HG03432 (cell line): ENCODE data around the gene CCDC146.
"Not testable (repeated sequence)": the region's sequence is repeated elsewhere in the genome, so short reads cannot be mapped to it uniquely, and the experiment has no call there.

ENCODE experiments used
- ATAC-seq: cut with Tn5 transposase; IDR thresholded peaks from one replicate; pipeline ENCODE4 v1.9.1; 2021; ENCODE audit warnings: mild to moderate bottlenecking, moderate library complexity; ENCODE audit not compliant: unreplicated experiment

Gene CCDC146

DNA sequence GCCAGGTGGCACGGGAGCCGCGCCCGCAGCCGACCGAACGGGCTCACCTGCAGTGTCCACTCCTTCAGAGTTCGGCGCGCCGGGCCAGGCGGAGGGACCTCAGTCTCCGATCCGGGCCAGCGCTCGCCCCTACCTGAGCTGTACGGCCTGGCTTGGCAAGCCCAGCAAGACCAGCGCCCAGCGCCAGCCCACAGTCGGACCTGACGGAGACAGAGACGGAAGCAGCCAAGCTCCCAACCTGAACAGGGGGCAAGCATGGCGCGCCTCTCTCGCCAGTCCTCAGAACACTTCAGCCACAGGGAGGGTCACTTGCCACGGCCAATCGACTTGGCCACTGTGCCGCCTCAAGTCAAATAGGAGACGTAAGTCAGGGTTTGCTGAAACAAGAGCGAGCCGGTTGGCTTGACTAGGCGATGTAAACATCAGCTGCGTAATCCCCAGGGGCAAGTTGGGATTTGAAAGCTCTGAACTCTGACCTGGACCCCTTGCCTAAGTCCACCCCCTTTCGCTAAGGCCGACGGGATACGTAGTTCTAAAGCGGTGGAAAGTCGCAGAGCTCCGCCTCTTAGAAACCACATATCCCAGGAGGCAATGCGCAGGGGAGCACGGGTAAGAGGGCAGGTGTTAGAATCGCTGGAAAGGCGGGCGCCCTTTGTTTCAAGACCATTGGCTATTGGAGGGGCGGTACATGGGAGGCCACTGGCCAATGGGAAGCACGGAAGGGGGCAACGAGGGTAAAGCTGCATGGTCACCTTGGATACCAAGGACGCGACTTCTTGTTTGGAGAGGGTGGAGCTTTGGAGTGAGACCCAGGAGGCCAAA, at the start of gene CCDC146:
Gene CCDC146, plus strand, starts transcription at position 756 of the 822 bp plus-strand sequence. CDS start 45,054 bp downstream, outside the sequence.
- ATAC-seq, result peak; percentile 98

DNA sequence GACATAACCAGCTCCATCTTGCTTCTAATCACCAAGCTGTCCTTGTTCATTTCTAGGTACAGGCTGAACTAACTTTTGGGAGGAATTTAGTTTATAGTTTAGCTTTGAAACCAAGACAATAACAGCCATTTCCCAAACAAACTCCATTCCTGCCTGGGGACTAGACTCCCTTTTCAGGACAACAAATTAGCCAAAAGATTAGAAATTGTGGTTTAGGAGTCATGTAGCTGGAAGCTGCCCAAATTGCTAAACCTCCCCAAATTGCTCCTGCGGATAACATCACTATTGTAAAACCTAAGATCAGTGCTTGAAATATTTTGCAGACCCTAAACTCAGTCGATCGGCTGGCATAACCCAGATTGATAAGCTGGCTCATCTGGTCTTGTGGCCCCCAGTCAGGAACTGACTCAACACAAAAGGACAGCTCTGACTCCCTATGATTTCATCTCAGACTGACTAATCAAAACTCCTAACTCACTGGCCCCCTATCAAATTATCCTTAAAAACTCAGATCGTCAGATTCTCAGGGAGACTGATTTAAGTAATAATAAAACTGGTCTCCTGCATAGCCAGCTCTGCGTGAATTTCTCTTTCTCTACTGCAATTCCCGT, 47.5 kb upstream of the CCDC146 start:
- ATAC-seq, result not testable (repeated sequence)

GRCh38 chr7:77077060-77077459, 45.4 kb upstream of the CCDC146 start:
- ATAC-seq, result not testable (repeated sequence)

- not testable (repeated sequence) for ATAC-seq
Measured at GRCh38 chr7:77079112-77079511, 43.3 kb upstream of the CCDC146 start.

DNA sequence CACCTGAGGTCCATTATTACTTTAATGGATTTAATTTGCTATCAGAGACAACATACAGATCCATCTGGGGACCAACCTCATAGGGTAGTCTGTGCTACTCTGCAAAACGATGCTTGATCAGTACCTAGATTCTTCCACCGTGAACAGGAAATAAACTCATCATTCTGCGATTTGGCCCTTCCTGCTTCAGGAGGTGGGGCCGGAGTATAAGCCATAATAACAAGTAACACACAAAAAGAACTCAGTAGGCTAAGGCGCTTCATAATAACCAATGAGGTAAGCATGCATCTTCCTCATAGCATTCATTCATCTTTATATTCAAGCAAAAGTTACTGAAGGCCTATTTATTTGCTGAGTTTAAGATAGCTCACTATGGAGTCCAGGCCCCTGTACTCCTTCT, 42.8 kb upstream of the CCDC146 start:
- ATAC-seq, result not testable (repeated sequence)

GRCh38 chr7:77080236-77080635, 42.2 kb upstream of the CCDC146 start:
- not testable (repeated sequence) for ATAC-seq

DNA sequence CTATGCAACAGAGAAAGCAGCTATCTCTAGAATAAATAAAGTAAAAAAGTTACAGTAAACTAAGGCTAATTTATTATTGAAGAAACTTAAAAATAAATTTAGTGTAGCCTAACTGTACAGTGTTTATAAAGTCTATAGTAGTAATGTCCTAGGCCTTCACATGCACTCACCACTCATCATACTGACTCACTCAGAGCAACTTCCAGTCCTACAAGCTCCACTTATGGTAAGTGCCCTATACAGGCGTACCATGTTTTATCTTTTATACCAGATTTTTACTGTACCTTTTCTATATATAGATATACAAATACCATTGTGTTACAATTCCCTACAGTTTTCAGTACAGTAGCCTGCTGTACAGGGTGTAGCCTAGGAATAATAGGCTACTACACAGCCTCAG, 40.2 kb upstream of the CCDC146 start:
- ATAC-seq, result not testable (repeated sequence)

DNA sequence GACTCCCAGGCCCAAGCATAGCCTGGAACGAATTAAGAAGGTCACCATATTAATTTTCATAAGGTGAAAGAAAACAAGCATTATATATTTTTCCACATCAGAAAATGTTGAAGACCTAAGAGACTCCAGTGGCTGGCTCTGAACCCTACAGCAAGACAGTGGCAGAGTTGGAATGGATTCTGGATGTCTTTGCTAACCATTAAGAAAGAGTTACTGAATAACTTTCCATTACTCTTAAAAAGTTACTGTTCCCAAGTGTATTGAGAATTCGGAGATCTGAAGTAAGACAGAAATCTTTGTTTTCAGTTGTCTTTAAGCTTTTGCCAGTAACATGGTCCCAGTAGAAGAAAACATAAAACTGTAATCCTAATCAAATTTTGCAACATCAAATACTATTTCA, 30.1 kb upstream of the CCDC146 start:
- ATAC-seq, result not testable (repeated sequence)

DNA sequence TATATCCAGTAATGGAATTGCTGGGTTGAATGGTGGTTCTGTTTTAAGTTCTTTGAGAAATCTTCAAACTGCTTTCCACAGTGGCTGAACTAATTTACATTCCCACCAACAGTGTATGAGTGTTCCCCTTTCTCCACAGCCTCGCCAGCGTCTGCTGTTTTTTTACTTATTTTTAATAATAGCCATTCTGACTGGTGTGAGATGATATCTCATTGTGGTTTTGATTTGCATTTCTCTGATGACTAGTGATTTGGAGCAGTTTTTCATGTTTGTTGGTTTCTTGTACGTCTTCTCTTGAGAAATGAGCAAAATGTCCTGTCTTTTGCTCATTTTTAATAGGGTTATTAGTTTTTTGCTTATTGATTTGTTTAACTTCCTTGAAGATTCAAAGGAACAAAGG, 21.9 kb upstream of the CCDC146 start:
- not testable (repeated sequence) for ATAC-seq

GRCh38 chr7:77101187-77101586, 21.2 kb upstream of the CCDC146 start:
- ATAC-seq, result not testable (repeated sequence)

GRCh38 chr7:77102671-77103070, 19.7 kb upstream of the CCDC146 start:
- ATAC-seq, result not testable (repeated sequence)

DNA sequence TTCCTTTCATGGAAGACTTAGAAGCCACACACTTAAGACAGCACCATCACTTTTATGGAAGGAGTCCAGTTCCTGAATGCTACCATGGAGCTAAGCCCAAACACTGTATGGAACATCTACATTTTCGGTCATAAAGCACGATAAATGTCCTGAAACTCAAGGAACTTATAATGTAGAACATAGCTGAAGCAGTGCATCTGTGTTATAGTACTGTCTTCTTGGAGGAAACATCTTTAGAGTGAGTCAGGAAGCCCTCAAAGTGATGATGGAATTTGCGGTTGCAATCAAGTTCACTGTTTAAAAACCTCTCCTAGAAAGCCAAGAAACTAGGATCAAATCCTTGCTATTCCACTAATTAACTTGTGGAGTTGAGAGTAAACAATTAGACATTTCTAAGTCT, 16.5 kb upstream of the CCDC146 start:
- ATAC-seq, result not testable (repeated sequence)

DNA sequence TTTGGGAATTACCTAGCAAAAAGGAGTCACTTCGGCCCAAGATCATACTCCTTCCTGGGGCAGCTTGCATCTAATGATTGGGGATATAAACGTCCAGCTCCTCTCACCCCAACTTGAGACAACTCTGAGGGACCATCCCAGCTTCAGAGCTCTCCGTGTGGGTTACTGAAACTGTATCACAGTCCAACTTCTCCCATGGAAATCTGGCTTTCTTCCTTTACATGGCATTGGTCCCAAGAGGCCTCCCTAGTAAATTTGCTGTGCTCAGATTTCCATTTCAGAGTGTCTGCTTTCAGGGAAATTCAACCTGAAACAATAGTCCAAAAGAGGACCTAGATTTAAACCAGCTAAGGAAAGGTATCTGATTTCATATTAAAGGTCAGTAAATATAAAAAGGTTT, 14.8 kb upstream of the CCDC146 start:
- ATAC-seq, result not testable (repeated sequence)

DNA sequence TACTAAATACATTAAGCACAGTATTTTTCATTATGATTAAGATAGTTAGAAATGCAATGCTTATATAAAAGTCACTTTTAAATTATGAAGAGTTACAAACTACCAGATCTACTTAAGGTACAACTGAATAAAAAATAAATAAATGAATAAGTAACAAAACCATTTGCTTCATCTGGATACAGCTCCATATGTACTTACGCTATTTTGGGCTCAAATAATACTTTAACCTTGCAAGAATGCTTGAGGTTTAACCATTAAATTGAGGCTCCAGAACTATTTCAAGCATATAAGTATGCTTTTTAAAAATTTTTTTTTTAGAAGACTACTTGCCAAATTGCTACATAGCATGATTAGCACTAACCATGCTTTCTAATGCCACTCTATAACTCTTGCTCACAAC, 14.1 kb upstream of the CCDC146 start:
- ATAC-seq, result not testable (repeated sequence)

DNA sequence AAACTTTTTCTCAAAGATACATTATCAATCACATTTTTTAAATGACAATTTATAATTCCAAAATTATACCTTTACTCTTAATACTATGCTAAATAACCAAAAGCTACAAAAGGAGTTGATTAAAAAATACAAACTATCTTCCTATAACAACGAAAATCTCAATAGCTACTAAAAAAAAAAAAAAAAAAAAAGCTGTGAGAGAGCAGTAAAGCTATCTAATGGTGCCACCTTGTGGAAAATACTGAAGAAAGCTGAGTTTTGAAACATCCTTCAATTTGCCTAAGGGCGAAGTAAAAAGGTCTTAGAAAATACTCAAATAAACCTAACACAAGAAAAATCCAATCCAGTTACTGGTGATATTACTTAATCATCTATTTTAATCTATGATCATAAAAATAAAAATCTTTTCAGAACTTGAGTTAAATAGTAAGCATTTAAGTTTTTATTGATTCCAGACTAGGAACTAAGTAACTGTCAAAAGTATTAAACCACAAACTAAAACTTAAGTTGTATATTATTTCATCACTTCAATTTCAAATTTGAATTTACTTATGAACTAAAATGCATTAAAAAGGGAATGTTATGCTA, 9.6 kb upstream of the CCDC146 start:
- ATAC-seq, result not testable (repeated sequence)

- ATAC-seq, result not testable (repeated sequence)
Measured at GRCh38 chr7:77125486-77125885, 3.1 kb downstream of the CCDC146 start.

DNA sequence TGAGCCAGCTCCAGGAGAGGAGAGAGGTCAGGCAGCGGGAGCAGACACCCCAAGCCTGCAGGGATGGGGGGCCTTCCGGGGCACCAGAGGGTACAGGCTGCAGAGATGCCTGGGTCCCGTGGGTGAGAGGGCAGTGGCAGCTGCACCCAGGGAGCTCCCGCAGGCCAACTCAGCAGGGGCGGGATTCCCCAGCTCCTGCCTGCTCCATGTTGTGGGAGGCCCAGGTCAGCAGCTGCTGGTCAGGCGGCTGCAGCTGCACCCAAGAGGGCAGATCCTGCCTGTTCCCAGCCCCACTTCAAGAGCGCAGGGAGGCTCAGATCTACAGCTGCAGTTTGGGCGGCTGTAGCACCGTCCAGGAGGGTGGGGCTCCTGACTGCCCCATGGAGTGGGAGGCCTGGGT, 4.6 kb downstream of the CCDC146 start:
- not testable (repeated sequence) for ATAC-seq

- peak; percentile 86 for ATAC-seq
Measured at GRCh38 chr7:77128582-77129410, 6.4 kb downstream of the CCDC146 start.

GRCh38 chr7:77131781-77132180, 9.4 kb downstream of the CCDC146 start:
- ATAC-seq, result not testable (repeated sequence)

GRCh38 chr7:77138668-77139067, 16.3 kb downstream of the CCDC146 start:
- not testable (repeated sequence) for ATAC-seq

DNA sequence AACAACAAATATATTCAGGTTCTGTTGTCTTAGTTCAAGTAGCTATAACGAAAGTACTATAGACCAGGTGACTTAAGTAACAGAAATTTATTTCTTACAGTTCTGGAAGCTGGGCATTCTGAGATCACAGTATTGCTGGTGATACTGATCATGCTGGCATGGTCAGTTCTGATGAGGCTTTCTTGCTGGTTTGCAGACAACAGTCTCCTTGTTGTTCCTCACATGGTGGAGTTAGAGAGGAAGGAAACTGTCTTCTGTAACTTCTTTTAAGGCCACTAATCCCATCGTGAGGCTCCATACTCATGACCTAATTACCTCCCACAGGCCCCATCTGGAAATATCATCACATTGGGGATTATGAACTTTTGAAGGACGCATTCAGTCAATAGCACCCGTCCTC, 17.9 kb downstream of the CCDC146 start:
- ATAC-seq, result not testable (repeated sequence)
